GM04503 (cell line): ENCODE results near the gene EIF3A.
"Not testable (repeated sequence)": the region's sequence is repeated elsewhere in the genome, so short reads cannot be mapped to it uniquely, and the experiment has no call there.

Source experiments
- DNase-seq: peaks from one replicate; pipeline ENCODE4 v3.0.0-alpha.2; 2012; ENCODE audit warnings: low read depth

EIF3A gene

GRCh38 chr10:119080521-119081259 lies at the start of gene EIF3A:
Gene EIF3A, minus strand, starts transcription at chr10:119080817. Its CDS starts 141 bp downstream, at chr10:119080676.
- peak; percentile 61 for DNase-seq

GRCh38 chr10:119129721-119130120 lies 49.1 kb upstream of the EIF3A start:
- DNase-seq = no peak

GRCh38 chr10:119125942-119126341 lies 45.3 kb upstream of the EIF3A start:
- DNase-seq = no peak

- no peak for DNase-seq
Measured at GRCh38 chr10:119120875-119121274, 40.3 kb upstream of the EIF3A start.

- peak; percentile 47 for DNase-seq
Measured at GRCh38 chr10:119120413-119120867, 39.8 kb upstream of the EIF3A start.

GRCh38 chr10:119119400-119119799 lies 38.8 kb upstream of the EIF3A start:
- DNase-seq = no peak

GRCh38 chr10:119118231-119118630 lies 37.6 kb upstream of the EIF3A start:
- no peak for DNase-seq

- no peak for DNase-seq
Measured at GRCh38 chr10:119116326-119116951, 35.8 kb upstream of the EIF3A start.

- DNase-seq = no peak
Measured at GRCh38 chr10:119115926-119116325, 35.3 kb upstream of the EIF3A start.

GRCh38 chr10:119113751-119114732 lies 33.4 kb upstream of the EIF3A start:
- peak; percentile 94 for DNase-seq

GRCh38 chr10:119112056-119112455 lies 31.4 kb upstream of the EIF3A start:
- peak; percentile 63 for DNase-seq

GRCh38 chr10:119107771-119108170 lies 27.2 kb upstream of the EIF3A start:
- DNase-seq = not testable (repeated sequence)

- DNase-seq = not testable (repeated sequence)
Measured at GRCh38 chr10:119107106-119107505, 26.5 kb upstream of the EIF3A start.

- DNase-seq = not testable (repeated sequence)
Measured at GRCh38 chr10:119105899-119106298, 25.3 kb upstream of the EIF3A start.

- DNase-seq = no peak
Measured at GRCh38 chr10:119105155-119105554, 24.5 kb upstream of the EIF3A start.

GRCh38 chr10:119104654-119105015 lies 24.0 kb upstream of the EIF3A start:
- DNase-seq = no peak

- DNase-seq = no peak
Measured at GRCh38 chr10:119103903-119104653, 23.5 kb upstream of the EIF3A start, which contains the start of gene DENND10. Gene DENND10, plus strand, starts transcription at chr10:119104113. Its CDS starts 30 bp downstream, at chr10:119104143.

GRCh38 chr10:119103241-119103902 lies 22.8 kb upstream of the EIF3A start:
- DNase-seq = no peak

- no peak for DNase-seq
Measured at GRCh38 chr10:119101366-119102098, 20.9 kb upstream of the EIF3A start.
